ENCODE data around the gene TAF3. TPM values are rescaled to one million over a fixed set of nuclear protein-coding genes. Genes with fewer than 3 reads are reported as not detected.

The TAF3 gene
- total and polyA plus RNA-seq, 8 donors: 7.0 to 10.4 (median 9.2) TPM

- Histone ChIP-seq H3K27me3 (no peaks in the 10 kb centered on the region), H3K36me3 (no peaks in the 10 kb centered on the region), H3K4me1 (no peaks in the 10 kb centered on the region), H3K4me3 (no peak overlapping the region), H3K9me3 (no peaks in the 10 kb centered on the region), H3K27ac (no peak overlapping the region)
- ATAC-seq (peak; percentile 27), DNase-seq (no peak)
- intact Hi-C loops (cut with DNase I): no loop called here
- TF ChIP-seq CTCF (IDR thresholded peaks at IDR 0.05): no peak
These were observed 67.8 kb downstream of the TAF3 start for GRCh38 chr10:7886056-7886455.

DNA sequence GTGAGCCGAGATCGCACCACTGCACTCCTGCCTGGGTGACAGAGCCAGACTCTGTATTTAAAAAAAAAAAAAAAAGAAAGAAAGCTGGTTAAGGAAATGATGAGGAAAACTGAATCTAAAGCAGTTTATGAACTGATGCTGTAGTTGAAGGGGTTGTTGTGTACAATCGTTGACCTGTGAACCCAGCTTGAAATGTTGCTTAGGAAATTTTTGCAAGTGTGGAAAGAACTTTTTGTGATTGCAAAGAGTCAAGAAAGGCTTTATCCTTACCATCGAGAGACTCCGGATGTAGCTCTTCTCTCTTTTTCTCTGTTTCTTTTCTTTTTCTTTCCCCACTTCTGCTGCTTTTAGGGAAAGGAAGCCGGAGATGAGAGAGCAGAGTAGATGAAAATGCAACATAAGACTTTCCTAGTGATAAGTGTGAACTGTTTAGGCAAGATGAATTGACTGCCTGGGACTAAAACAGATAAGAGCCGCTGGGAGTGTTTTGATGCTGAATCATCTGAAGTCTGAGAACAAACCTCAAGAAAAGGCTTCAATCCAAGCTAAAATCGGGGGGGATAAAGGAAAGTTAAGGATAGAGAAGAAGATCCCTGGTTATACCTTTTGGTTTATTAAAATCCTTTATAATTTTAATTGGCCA, 69.0 kb downstream of the TAF3 start:
- DNase-seq (no peak), ATAC-seq (peak; percentile 41)
- Histone ChIP-seq H3K4me3 (no peak overlapping the region), H3K4me1 (no peaks in the 10 kb centered on the region), H3K36me3 (no peaks in the 10 kb centered on the region), H3K27ac (no peak overlapping the region), H3K9me3 (no peaks in the 10 kb centered on the region), H3K27me3 (no peaks in the 10 kb centered on the region)
- intact Hi-C loops (cut with DNase I): no loop called here
- TF ChIP-seq CTCF (IDR thresholded peaks at IDR 0.05): no peak

DNA sequence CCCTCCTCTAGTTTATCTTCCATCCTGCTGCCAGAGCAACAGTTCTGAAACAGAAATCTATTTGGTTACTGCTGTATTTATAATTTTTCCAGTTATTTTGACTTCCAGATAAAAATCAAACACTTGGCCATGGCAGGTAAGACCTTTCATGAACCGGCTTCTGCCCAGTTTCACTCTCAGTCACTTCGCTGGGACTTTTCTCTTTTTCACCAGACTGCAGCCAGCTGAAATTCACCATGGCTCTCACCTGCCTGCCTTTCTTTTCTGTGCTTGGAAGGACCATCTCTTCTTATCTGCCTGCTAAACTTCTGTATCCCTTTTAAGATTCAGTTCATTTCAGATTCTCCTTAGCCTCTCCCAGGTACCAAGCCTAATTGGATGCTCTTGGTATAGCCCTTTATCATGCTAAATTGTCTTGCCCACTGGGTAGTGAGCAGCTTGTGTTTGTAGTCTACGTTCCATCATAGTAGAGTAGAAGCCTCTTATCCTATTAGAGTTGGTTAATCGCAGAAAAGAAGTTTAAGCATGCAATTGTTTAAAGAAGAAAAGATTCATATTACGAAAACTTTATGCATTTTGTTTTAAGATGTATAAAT, 71.7 kb downstream of the TAF3 start:
- Histone ChIP-seq H3K9me3 (no peaks in the 10 kb centered on the region), H3K4me3 (no peak overlapping the region), H3K27ac (no peak overlapping the region), H3K36me3 (no peaks in the 10 kb centered on the region), H3K27me3 (no peaks in the 10 kb centered on the region), H3K4me1 (no peaks in the 10 kb centered on the region)
- DNase-seq (no peak), ATAC-seq (no peak)
- TF ChIP-seq CTCF (IDR thresholded peaks at IDR 0.05): no peak
- intact Hi-C loops (cut with DNase I): no loop called here

GRCh38 chr10:7890781-7891180, 72.5 kb downstream of the TAF3 start:
- H3K4me1 ChIP-seq: peaks cover 0 to 5% of the 10 kb centered on the region in 2 donors
- no peak overlapping the region for H3K4me3 ChIP-seq
- intact Hi-C loops (cut with DNase I): no loop called here
- no peaks in the 10 kb centered on the region for H3K27me3 ChIP-seq
- TF ChIP-seq CTCF (IDR thresholded peaks at IDR 0.05): no peak
- DNase-seq (no peak), ATAC-seq (no peak)
- H3K36me3 ChIP-seq: no peaks in the 10 kb centered on the region
- H3K27ac ChIP-seq: no peak overlapping the region
- H3K9me3 ChIP-seq: no peaks in the 10 kb centered on the region

GRCh38 chr10:7891634-7892033, 73.3 kb downstream of the TAF3 start:
- H3K4me1 ChIP-seq: peaks cover 0 to 5% of the 10 kb centered on the region in 2 donors
- no peak for TF ChIP-seq CTCF (IDR thresholded peaks at IDR 0.05)
- no peak overlapping the region for H3K4me3 ChIP-seq
- intact Hi-C loops (cut with DNase I): no loop called here
- no peak overlapping the region for H3K27ac ChIP-seq
- DNase-seq (no peak), ATAC-seq (no peak)
- no peaks in the 10 kb centered on the region for H3K27me3 ChIP-seq
- H3K36me3 ChIP-seq: no peaks in the 10 kb centered on the region
- no peaks in the 10 kb centered on the region for H3K9me3 ChIP-seq

All from left lung (tissue), 10 donors.